Left ventricle myocardium inferior (tissue), 1 donor: Measurements from ENCODE around the gene TSPAN3. TPM values are rescaled to one million over a fixed set of nuclear protein-coding genes. Genes with fewer than 3 reads are reported as not detected.
A peak's percentile ranks its signal among the peaks of the same experiment; 100 is the strongest.

Experiments
- DNase-seq: peaks from one replicate; pipeline ENCODE4 v3.0.0-alpha.2; 2020
- H3K27ac ChIP-seq: fragments of 200-600 bp; replicated peaks from 2 replicates; pipeline ENCODE4 v1.8.0; 2021
- H3K27me3 ChIP-seq: fragments of 200-600 bp; 2 replicates; pipeline ENCODE4 v1.8.0; 2021; ENCODE audit warnings: low read depth
- H3K36me3 ChIP-seq: fragments of 200-600 bp; 2 replicates; pipeline ENCODE4 v1.8.0; 2021
- H3K4me1 ChIP-seq: fragments of 200-600 bp; 2 replicates; pipeline ENCODE4 v1.8.0; 2021
- H3K4me3 ChIP-seq: fragments of 200-600 bp; 2 replicates; pipeline ENCODE4 v1.8.0; 2021; ENCODE audit warnings: mild to moderate bottlenecking, moderate library complexity
- H3K9me3 ChIP-seq: fragments of 200-600 bp; replicated peaks from 2 replicates; pipeline ENCODE4 v1.8.0; 2021
- CTCF ChIP-seq: fragments of 200-600 bp; IDR thresholded peaks from 2 replicates; pipeline ENCODE4 v1.8.0; 2021; ENCODE audit warnings: antibody characterized with exemption, mild to moderate bottlenecking, borderline replicate concordance
- intact Hi-C: fragments of 100-400 bp; cut with micrococcal nuclease; formaldehyde crosslinking; loops from one replicate; pipeline ENCODE4 v1.11.0; 2022
- total RNA-seq: library from RNA; stranded (reverse); fragmentation: NEBNext Ultra II Directional; extraction: Animal tissue kit (Norgen Biotek cat#: 25700); gene quantifications from one replicate; pipeline ENCODE4 v1.2.1, GENCODE V29; 2021
- donor health status: DM: no; HTN: yes; CAD: no; lungs with severe emphysema.

Gene TSPAN3
- total RNA-seq, 1 donor from 2014 or later = 98.6 TPM

GRCh38 chr15:77025941-77026411, 44.9 kb downstream of the TSPAN3 start:
- intact Hi-C loops = no loop called here
- Histone ChIP-seq H3K27me3 (peaks cover 32% of the 10 kb centered on the region), H3K36me3 (no peaks in the 10 kb centered on the region), H3K9me3 (no peaks in the 10 kb centered on the region), H3K4me3 (no peak overlapping the region), H3K4me1 (peaks cover 32% of the 10 kb centered on the region), H3K27ac (no peak overlapping the region)
- no peak for TF ChIP-seq CTCF
- DNase-seq = no peak

DNA sequence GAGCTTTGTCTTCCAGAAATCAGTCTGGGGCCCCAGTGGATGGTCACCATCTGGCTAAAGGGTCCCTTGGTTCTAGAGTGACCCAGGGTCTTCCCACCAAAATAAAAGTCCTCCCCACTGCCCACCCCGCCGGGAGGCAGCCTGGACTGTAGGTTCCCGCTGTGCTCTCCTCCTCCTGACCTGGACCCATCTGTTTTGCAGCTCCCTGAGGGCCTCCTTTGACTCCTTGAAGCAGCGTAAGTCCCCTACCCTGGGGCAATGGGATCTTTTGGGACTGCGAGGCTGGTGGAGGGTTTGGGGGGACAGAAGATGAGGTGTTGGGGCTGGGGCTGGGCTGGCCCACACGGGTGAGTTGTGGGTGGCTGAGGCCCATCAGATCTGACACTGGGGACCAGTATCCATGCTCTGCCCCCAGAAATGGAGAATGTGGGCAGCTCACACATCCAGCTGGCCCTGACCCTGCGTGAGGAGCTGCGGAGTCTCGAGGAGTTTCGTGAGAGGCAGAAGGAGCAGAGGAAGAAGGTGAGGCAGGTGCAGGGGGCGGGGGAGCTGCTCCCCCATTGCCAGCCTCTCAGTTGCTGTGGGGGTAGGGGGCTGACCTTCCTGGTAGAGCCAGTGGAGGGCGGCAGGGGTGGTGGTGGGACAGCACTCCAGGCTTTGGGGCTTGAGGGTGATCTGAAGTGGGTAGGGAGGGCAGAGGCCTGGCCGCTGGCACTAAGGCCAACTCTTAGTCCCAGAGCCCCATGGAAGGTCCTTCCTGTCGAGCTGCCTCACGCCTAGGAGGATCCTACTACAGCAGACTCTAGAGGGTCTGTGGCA, 45.6 kb downstream of the TSPAN3 start:
- Histone ChIP-seq H3K27ac (no peak overlapping the region), H3K4me3 (no peak overlapping the region), H3K9me3 (no peaks in the 10 kb centered on the region), H3K4me1 (peaks cover 39% of the 10 kb centered on the region), H3K36me3 (no peaks in the 10 kb centered on the region), H3K27me3 (peaks cover 25% of the 10 kb centered on the region)
- DNase-seq = no peak
- intact Hi-C loops = no loop called here
- no peak for TF ChIP-seq CTCF

- intact Hi-C loops = no loop called here
- no peaks in the 10 kb centered on the region for H3K9me3 ChIP-seq
- TF ChIP-seq CTCF = peak; percentile 98
- peaks cover 18% of the 10 kb centered on the region for H3K27me3 ChIP-seq
- H3K4me1 ChIP-seq = peaks cover 42% of the 10 kb centered on the region
- H3K4me3 ChIP-seq = no peak overlapping the region
- H3K36me3 ChIP-seq = no peaks in the 10 kb centered on the region
- H3K27ac ChIP-seq = no peak overlapping the region
- DNase-seq = peak; percentile 66
Observed at GRCh38 chr15:77024273-77025082, 46.4 kb downstream of the TSPAN3 start.

GRCh38 chr15:77023576-77024272, 47.2 kb downstream of the TSPAN3 start:
- intact Hi-C loops = no loop called here
- Histone ChIP-seq H3K4me1 (peaks cover 40% of the 10 kb centered on the region), H3K9me3 (no peaks in the 10 kb centered on the region), H3K4me3 (no peak overlapping the region), H3K36me3 (no peaks in the 10 kb centered on the region), H3K27me3 (peaks cover 13% of the 10 kb centered on the region), H3K27ac (no peak overlapping the region)
- DNase-seq = no peak
- no peak for TF ChIP-seq CTCF
